Bronchial epithelial cell (primary cell): Measurements from ENCODE around the gene GDPD3. TPM values are rescaled to one million over a fixed set of nuclear protein-coding genes. Genes with fewer than 3 reads are reported as not detected.

Source experiments
- DNase-seq: peaks from one replicate; pipeline ENCODE4 v3.0.0-alpha.2; 2010; ENCODE audit warnings: low read depth
- FAIRE-seq: peaks from 2 replicates; lab custom pipeline; 2011; peaks lifted over from hg19 to GRCh38; lab: Jason Lieb, UNC
- H3K27me3 ChIP-seq: 2 replicates; pipeline ENCODE4 v1.5.1; 2011; ENCODE audit warnings: low read length; ENCODE audit not compliant: control insufficient read depth, insufficient read depth
- H3K36me3 ChIP-seq: 2 replicates; pipeline ENCODE4 v1.5.1; 2011; ENCODE audit warnings: low read length; ENCODE audit not compliant: control insufficient read depth, insufficient read depth
- H3K4me3 ChIP-seq: 2 replicates; pipeline ENCODE4 v1.5.1; 2011; ENCODE audit warnings: mild to moderate bottlenecking, low read depth, low read length, control low read depth
- CTCF ChIP-seq: IDR thresholded peaks from 2 replicates; pipeline ENCODE4 v1.5.1; 2011; ENCODE audit warnings: mild to moderate bottlenecking, moderate library complexity, low read length, control low read depth, inconsistent platforms; ENCODE audit not compliant: insufficient read depth, severe bottlenecking
- total RNA-seq: library from RNA; depleted of rRNA; stranded (reverse); fragments of >200 nt; gene quantifications from 2 replicates; pipeline ENCODE4 v1.2.1, GENCODE V29; 2014

GDPD3 gene
- total RNA-seq, 1 donor from 2014 or later: 7.1 TPM

- DNase-seq (no peak), FAIRE-seq (no peak)
- H3K27me3 ChIP-seq: no peaks in the 10 kb centered on the region
- H3K4me3 ChIP-seq: no peak overlapping the region
- peaks cover 1% of the 10 kb centered on the region for H3K36me3 ChIP-seq
- TF ChIP-seq CTCF: peak; percentile 62
These were observed 923 bp downstream of the GDPD3 start for GRCh38 chr16:30112197-30113030.

- Histone ChIP-seq H3K4me3 (no peak overlapping the region), H3K27me3 (no peaks in the 10 kb centered on the region), H3K36me3 (peaks cover 1% of the 10 kb centered on the region)
- FAIRE-seq (no peak), DNase-seq (no peak)
- no peak for TF ChIP-seq CTCF
These were observed 2.7 kb downstream of the GDPD3 start for GRCh38 chr16:30110661-30111060.

- no peak overlapping the region for H3K4me3 ChIP-seq
- no peak for TF ChIP-seq CTCF
- no peak for DNase-seq
- H3K36me3 ChIP-seq: peaks cover 1% of the 10 kb centered on the region
- FAIRE-seq: no peak
- no peaks in the 10 kb centered on the region for H3K27me3 ChIP-seq
These were observed 5.1 kb downstream of the GDPD3 start for GRCh38 chr16:30108059-30108850.

- no peaks in the 10 kb centered on the region for H3K27me3 ChIP-seq
- FAIRE-seq (no peak), DNase-seq (no peak)
- H3K36me3 ChIP-seq: peaks cover 1% of the 10 kb centered on the region
- no peak overlapping the region for H3K4me3 ChIP-seq
- TF ChIP-seq CTCF: no peak
These were observed 8.8 kb downstream of the GDPD3 start for GRCh38 chr16:30104492-30104891.

GRCh38 chr16:30104090-30104489, 9.2 kb downstream of the GDPD3 start:
- DNase-seq: no peak
- peaks cover 1% of the 10 kb centered on the region for H3K36me3 ChIP-seq
- TF ChIP-seq CTCF: no peak
- H3K27me3 ChIP-seq: no peaks in the 10 kb centered on the region
- FAIRE-seq: no peak
- H3K4me3 ChIP-seq: no peak overlapping the region
